ENCODE results near the gene USP46.

The USP46 gene

DNA sequence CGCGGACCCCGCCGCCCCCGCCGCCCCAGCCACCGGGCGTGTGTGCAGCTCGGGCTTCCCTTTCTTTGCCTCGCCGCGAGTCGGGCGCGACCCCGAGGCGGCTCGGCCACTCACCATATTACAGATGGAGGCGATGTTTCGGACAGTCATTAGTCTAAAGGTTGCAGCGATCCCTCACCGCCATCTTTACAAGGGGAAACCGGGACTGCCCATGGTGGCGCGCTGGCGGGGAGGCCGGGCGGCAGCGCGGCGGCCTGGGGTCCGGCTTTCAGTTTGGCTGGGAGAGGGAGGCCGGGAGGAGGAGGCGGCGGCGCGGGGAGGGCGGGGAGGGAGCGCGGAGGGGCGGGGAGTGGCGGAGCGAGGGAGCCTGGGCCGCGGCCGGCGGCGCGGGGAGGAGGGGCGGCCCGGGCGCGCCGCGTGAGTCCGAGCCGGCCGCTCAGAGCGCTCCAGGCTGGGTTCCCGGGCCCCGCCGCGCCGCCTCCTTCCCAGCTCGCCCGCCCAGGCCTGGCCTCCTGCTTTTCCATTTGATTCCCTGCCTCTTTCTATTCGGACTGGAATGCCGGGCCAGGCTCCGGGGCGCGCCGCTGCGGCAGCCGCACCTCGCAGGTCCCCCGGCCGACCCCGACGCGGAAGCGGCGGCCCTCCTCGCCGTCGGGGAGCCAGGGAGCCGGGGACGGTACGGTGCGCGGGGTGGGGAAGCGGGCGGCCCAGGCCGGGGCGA, at the start of gene USP46:
TSS of gene USP46 (minus strand) at position 301 of the 721 bp plus-strand sequence. CDS start at position 150, 151 bp downstream.
- Mint-ChIP-seq H3K4me3 (peak within 1 kb of the TSS; percentile 87), H3K4me1 (peaks cover 46% of the 10 kb centered on the region), H3K36me3 (ENCODE audit: low read depth) (peaks cover 64% of the 10 kb centered on the region), H3K9me3 (peaks cover 50% of the 10 kb centered on the region), H3K27ac (peak within 1 kb of the TSS; percentile 96), H3K27me3 (ENCODE audit: low read depth, poor library complexity) (peaks cover 3% of the 10 kb centered on the region)
- peak; percentile 80 for DNase-seq
- no peak for TF ChIP-seq CTCF (IDR thresholded peaks at IDR 0.05)

- Mint-ChIP-seq H3K27ac (no peak overlapping the region), H3K9me3 (no peaks in the 10 kb centered on the region), H3K4me1 (no peaks in the 10 kb centered on the region), H3K4me3 (no peak overlapping the region), H3K27me3 (ENCODE audit: low read depth, poor library complexity) (peaks cover 11% of the 10 kb centered on the region), H3K36me3 (ENCODE audit: low read depth) (no peaks in the 10 kb centered on the region)
- no peak for TF ChIP-seq CTCF (IDR thresholded peaks at IDR 0.05)
- no peak for DNase-seq
Measured at GRCh38 chr4:52704661-52705060, 45.6 kb upstream of the USP46 start.

GRCh38 chr4:52704133-52704532, 45.0 kb upstream of the USP46 start:
- no peak for TF ChIP-seq CTCF (IDR thresholded peaks at IDR 0.05)
- no peak for DNase-seq
- Mint-ChIP-seq H3K36me3 (ENCODE audit: low read depth) (no peaks in the 10 kb centered on the region), H3K9me3 (no peaks in the 10 kb centered on the region), H3K27ac (no peak overlapping the region), H3K4me1 (no peaks in the 10 kb centered on the region), H3K4me3 (no peak overlapping the region), H3K27me3 (ENCODE audit: low read depth, poor library complexity) (peaks cover 7% of the 10 kb centered on the region)

DNA sequence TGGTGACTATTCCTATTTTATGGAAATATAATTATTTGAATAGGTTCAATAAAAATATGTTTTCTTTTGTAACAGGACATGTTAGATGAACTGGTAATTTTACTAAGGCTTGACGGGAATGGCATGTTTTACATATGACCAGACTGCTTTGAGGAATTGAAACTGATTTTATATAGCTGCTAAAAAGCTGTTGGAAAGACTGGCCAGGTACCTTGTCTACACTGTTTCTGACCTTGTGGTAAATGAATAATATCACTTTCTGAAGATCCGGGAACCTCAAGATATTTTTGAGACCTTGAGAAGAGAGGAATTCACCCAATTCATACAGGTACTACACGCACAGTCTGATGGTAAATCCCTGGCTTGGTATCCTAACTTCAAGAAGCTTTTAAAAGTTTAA, 42.1 kb upstream of the USP46 start:
- Mint-ChIP-seq H3K4me1 (no peaks in the 10 kb centered on the region), H3K9me3 (no peaks in the 10 kb centered on the region), H3K27me3 (ENCODE audit: low read depth, poor library complexity) (peaks cover 9% of the 10 kb centered on the region), H3K4me3 (no peak overlapping the region), H3K36me3 (ENCODE audit: low read depth) (no peaks in the 10 kb centered on the region), H3K27ac (no peak overlapping the region)
- no peak for TF ChIP-seq CTCF (IDR thresholded peaks at IDR 0.05)
- DNase-seq: no peak

- no peak for DNase-seq
- no peak for TF ChIP-seq CTCF (IDR thresholded peaks at IDR 0.05)
- Mint-ChIP-seq H3K36me3 (ENCODE audit: low read depth) (peaks cover 17% of the 10 kb centered on the region), H3K9me3 (peaks cover 36% of the 10 kb centered on the region), H3K27ac (no peak overlapping the region), H3K27me3 (ENCODE audit: low read depth, poor library complexity) (peaks cover 14% of the 10 kb centered on the region), H3K4me3 (no peak overlapping the region), H3K4me1 (no peaks in the 10 kb centered on the region)
Measured at GRCh38 chr4:52694936-52695335, 35.8 kb upstream of the USP46 start.

- no peak for TF ChIP-seq CTCF (IDR thresholded peaks at IDR 0.05)
- Mint-ChIP-seq H3K36me3 (ENCODE audit: low read depth) (peaks cover 17% of the 10 kb centered on the region), H3K4me3 (no peak overlapping the region), H3K27me3 (ENCODE audit: low read depth, poor library complexity) (peaks cover 14% of the 10 kb centered on the region), H3K27ac (no peak overlapping the region), H3K4me1 (no peaks in the 10 kb centered on the region), H3K9me3 (peaks cover 36% of the 10 kb centered on the region)
- no peak for DNase-seq
Measured at GRCh38 chr4:52693492-52693891, 34.4 kb upstream of the USP46 start.
